HepG2 (cell line): Measurements from ENCODE around the gene PIANP. TPM values are rescaled to one million over a fixed set of nuclear protein-coding genes. Genes with fewer than 3 reads are reported as not detected.
A peak's percentile ranks its signal among the peaks of the same experiment; 100 is the strongest.

ENCODE experiments used
- ATAC-seq: fragments of 200-7000 bp; cut with Tn5 transposase; 3 replicates; pipeline ENCODE4 v1.9.1; 2020; ENCODE audit warnings: mild to moderate bottlenecking, moderate library complexity
- BruUV-seq: library from RNA; stranded (reverse); fragments of 400-500 nt; replicated peaks from 2 replicates; lab custom pipeline; 2021; lab: Mats Ljungman, UMichigan
- CTCF ChIA-PET: fragments of 300-600 bp; formaldehyde crosslinking; extraction: SDS; loops from one replicate; lab custom pipeline; 2021; ENCODE audit warnings: low total read pairs, inconsistent platforms, low intra/inter-chr PET ratio; lab: Yijun Ruan, JAX
- POLR2A ChIA-PET: fragments of 350-600 bp; sonication (Branson Sonifier 250); formaldehyde crosslinking; loops from one replicate; lab custom pipeline; 2020; ENCODE audit warnings: antibody characterized with exemption, inconsistent platforms; lab: Yijun Ruan, JAX
- DNase-seq: peaks from one replicate; pipeline ENCODE4 v3.0.0-alpha.2; 2015; ENCODE audit warnings: low spot score
- FAIRE-seq: peaks from 3 replicates; lab custom pipeline; 2011; peaks lifted over from hg19 to GRCh38; lab: Jason Lieb, UNC
- H2AFZ ChIP-seq: one replicate; pipeline ENCODE4 v1.6.1; 2011; ENCODE audit warnings: low read length, inconsistent platforms
- H3K27ac ChIP-seq: fragments of 300-600 bp; 3 replicates; pipeline ENCODE4 v1.8.0; 2011; ENCODE audit warnings: mixed run types, mild to moderate bottlenecking, mixed read lengths, low read length, inconsistent platforms; ENCODE audit not compliant: insufficient read depth; ENCODE audit errors: extremely low read length
- H3K27me3 ChIP-seq, 2 experiments: fragments of 200-600 bp in 1 of 2; 2 replicates in 1 of 2; 3 replicates in 1 of 2; pipeline versions ENCODE4 v1.6.0 to v1.8.0; 2011; ENCODE audit warnings: low read length in 2 of 2, mild to moderate bottlenecking in 2 of 2, moderate library complexity in 2 of 2, inconsistent platforms in 1 of 2; ENCODE audit not compliant: insufficient read depth in 2 of 2, control insufficient read depth in 1 of 2
- H3K36me3 ChIP-seq, 2 experiments: fragments of 200-600 bp in 1 of 2; replicated peaks in 1 of 2; 2 replicates in 1 of 2; 3 replicates in 1 of 2; pipeline versions ENCODE4 v1.5.1 to v1.8.0; 2011; ENCODE audit warnings: low read length in 2 of 2, inconsistent platforms in 1 of 2; ENCODE audit not compliant: insufficient read depth in 2 of 2, control insufficient read depth in 1 of 2
- H3K4me1 ChIP-seq: 2 replicates; pipeline ENCODE4 v1.5.1; 2012; ENCODE audit warnings: low read length, inconsistent platforms; ENCODE audit not compliant: insufficient read depth
- H3K4me2 ChIP-seq: 2 replicates; pipeline ENCODE4 v1.6.0; 2011; ENCODE audit warnings: low read depth, low read length, inconsistent platforms
- H3K4me3 ChIP-seq, 3 experiments: fragments of 200-600 bp in 1 of 3; sonication (generic), shearing (Covaris generic) in 1 of 3; replicated peaks in 1 of 3; 2 replicates each; pipeline ENCODE4 v1.5.1; 2011 to 2016; ENCODE audit warnings: low read length in 3 of 3, inconsistent platforms in 2 of 3, low read depth in 2 of 3, mild to moderate bottlenecking in 2 of 3, control low read depth in 1 of 3, mixed read lengths in 1 of 3; ENCODE audit not compliant: insufficient read depth in 1 of 3
- H3K79me2 ChIP-seq: one replicate; pipeline ENCODE4 v1.6.1; 2011; ENCODE audit warnings: low read length, inconsistent platforms; ENCODE audit not compliant: insufficient read depth
- H3K9ac ChIP-seq: 2 replicates; pipeline ENCODE4 v1.6.0; 2011; ENCODE audit warnings: mild to moderate bottlenecking, low read depth, low read length, inconsistent platforms; ENCODE audit not compliant: insufficient read depth
- H3K9me3 ChIP-seq: 2 replicates; pipeline ENCODE4 v1.5.1; 2012; ENCODE audit warnings: mild to moderate bottlenecking, low read length
- H4K20me1 ChIP-seq: 2 replicates; pipeline ENCODE4 v1.6.0; 2011; ENCODE audit warnings: inconsistent platforms, mild to moderate bottlenecking, low read length, moderate library complexity; ENCODE audit not compliant: insufficient read depth
- BHLHE40 ChIP-seq: IDR thresholded peaks from 2 replicates; pipeline ENCODE4 v1.6.1; 2011; ENCODE audit warnings: low read length, improper control_type of control experiment
- ELF3 ChIP-seq: IDR thresholded peaks from 2 replicates; pipeline ENCODE4 v1.6.1; 2016; ENCODE audit warnings: missing genetic modification reagents, missing compliant biosample characterization
- GTF2F1 ChIP-seq: fragments of 150-350 bp; IDR thresholded peaks from 2 replicates; pipeline ENCODE4 v1.6.1; 2014; ENCODE audit warnings: low read length
- KAT7 ChIP-seq: IDR thresholded peaks from 2 replicates; pipeline ENCODE4 v1.6.1; 2018; ENCODE audit warnings: borderline replicate concordance, missing compliant biosample characterization
- NCOR1 ChIP-seq: fragments of 200-600 bp; sonication (generic); IDR thresholded peaks from 2 replicates; pipeline ENCODE4 v1.7.0; 2017; ENCODE audit warnings: antibody characterized with exemption, low read length, borderline replicate concordance
- NPAS2 ChIP-seq: sonication (generic); formaldehyde crosslinking; IDR thresholded peaks from 2 replicates; pipeline ENCODE4 v1.8.0; 2022; ENCODE audit warnings: mild to moderate bottlenecking, missing genetic modification reagents, borderline replicate concordance
- PCBP2 ChIP-seq: fragments of 200-400 bp; formaldehyde crosslinking; optimal IDR thresholded peaks from 2 replicates; pipeline ENCODE3; 2018; ENCODE audit warnings: low read length, low read depth; ENCODE audit not compliant: poor library complexity, severe bottlenecking
- RBFOX2 ChIP-seq: fragments of 200-400 bp; formaldehyde crosslinking; IDR thresholded peaks from 2 replicates; pipeline ENCODE4 v1.6.1; 2017; ENCODE audit warnings: low read depth, mild to moderate bottlenecking, low read length
- TRIM24 ChIP-seq: sonication (generic); formaldehyde crosslinking; IDR thresholded peaks from 2 replicates; pipeline ENCODE4 v1.8.0; 2022; ENCODE audit warnings: mild to moderate bottlenecking, missing genetic modification reagents
- ZBTB20 ChIP-seq: sonication (generic); formaldehyde crosslinking; IDR thresholded peaks from 2 replicates; pipeline ENCODE4 v1.8.1; 2023; ENCODE audit warnings: missing genetic modification reagents, low read depth, mild to moderate bottlenecking, borderline replicate concordance
- ZNF143 ChIP-seq: sonication (generic); formaldehyde crosslinking; IDR thresholded peaks from 2 replicates; pipeline ENCODE4 v1.4.0; 2020; ENCODE audit warnings: missing genetic modification reagents
- ZNF160 ChIP-seq: sonication (generic); formaldehyde crosslinking; IDR thresholded peaks from 2 replicates; pipeline ENCODE4 v1.8.0; 2022; ENCODE audit warnings: mild to moderate bottlenecking, inconsistent platforms, missing genetic modification reagents
- ZNF225 ChIP-seq: sonication (generic); formaldehyde crosslinking; IDR thresholded peaks from 2 replicates; pipeline ENCODE4 v1.4.0; 2020; ENCODE audit warnings: mild to moderate bottlenecking, missing genetic modification reagents
- ZNF546 ChIP-seq: sonication (generic); formaldehyde crosslinking; conservative IDR thresholded peaks from 2 replicates; pipeline ENCODE4 v1.8.1; 2023; ENCODE audit warnings: mild to moderate bottlenecking, missing genetic modification reagents
- ZSCAN30 ChIP-seq: sonication (generic); formaldehyde crosslinking; IDR thresholded peaks from 2 replicates; pipeline ENCODE4 v1.5.0; 2020; ENCODE audit warnings: mild to moderate bottlenecking, missing genetic modification reagents
- WGBS: methylation state at CpG from one replicate; pipeline ENCODE4 v1.1.6; 2017; ENCODE audit warnings: low lambda C conversion rate; 5-methylcytosine and 5-hydroxymethylcytosine counted together
- in situ Hi-C: cut with HindIII; loops from 2 replicates; pipeline ENCODE4 v1.10.0; 2017; ENCODE audit warnings: low pct_unique_long_range_greater_than_20kb; ENCODE audit not compliant: extremely low pct_ligation_motif_present
- intact Hi-C: fragments of 100-400 bp; cut with micrococcal nuclease; formaldehyde crosslinking; loops from one replicate; pipeline ENCODE4 v1.10.0; 2022; ENCODE audit not compliant: unreplicated experiment
- polyA plus RNA-seq, 8 experiments: library from polyadenylated mRNA; depleted of rRNA in 3 of 8; stranded (reverse) in 7 of 8; unstranded in 1 of 8; fragments of >200 nt; fragmentation: Illumina TruSeq in 4 of 8; extraction: Trizol in 4 of 8; gene quantifications; 2 replicates each; pipeline versions ENCODE4 v1.2.1 to v1.2.3, GENCODE V29; 2011 to 2016; ENCODE audit warnings: low read depth in 4 of 8, missing spikeins in 1 of 8, mixed read lengths in 1 of 8; ENCODE audit not compliant: insufficient read depth in 1 of 8
- total RNA-seq, 5 experiments: library from RNA; depleted of rRNA; stranded (reverse); fragments of >200 nt; fragmentation: Illumina TruSeq; extraction: Trizol; gene quantifications; 2 replicates each; pipeline ENCODE4 v1.2.3, GENCODE V29; 2016; ENCODE audit warnings: low read depth in 1 of 5
- TF ChIP-seq, protein P1 (sequence below): sonication (generic); formaldehyde crosslinking; IDR thresholded peaks from 2 replicates; pipeline ENCODE4 v1.9.0; 2022; ENCODE audit warnings: missing genetic modification reagents, mild to moderate bottlenecking, borderline replicate concordance

Gene PIANP
- total and polyA plus RNA-seq, 2 of the 13 experiments (the other 11 are each of a cell fraction or from before 2014, with no cell fraction given) = not detected

DNA sequence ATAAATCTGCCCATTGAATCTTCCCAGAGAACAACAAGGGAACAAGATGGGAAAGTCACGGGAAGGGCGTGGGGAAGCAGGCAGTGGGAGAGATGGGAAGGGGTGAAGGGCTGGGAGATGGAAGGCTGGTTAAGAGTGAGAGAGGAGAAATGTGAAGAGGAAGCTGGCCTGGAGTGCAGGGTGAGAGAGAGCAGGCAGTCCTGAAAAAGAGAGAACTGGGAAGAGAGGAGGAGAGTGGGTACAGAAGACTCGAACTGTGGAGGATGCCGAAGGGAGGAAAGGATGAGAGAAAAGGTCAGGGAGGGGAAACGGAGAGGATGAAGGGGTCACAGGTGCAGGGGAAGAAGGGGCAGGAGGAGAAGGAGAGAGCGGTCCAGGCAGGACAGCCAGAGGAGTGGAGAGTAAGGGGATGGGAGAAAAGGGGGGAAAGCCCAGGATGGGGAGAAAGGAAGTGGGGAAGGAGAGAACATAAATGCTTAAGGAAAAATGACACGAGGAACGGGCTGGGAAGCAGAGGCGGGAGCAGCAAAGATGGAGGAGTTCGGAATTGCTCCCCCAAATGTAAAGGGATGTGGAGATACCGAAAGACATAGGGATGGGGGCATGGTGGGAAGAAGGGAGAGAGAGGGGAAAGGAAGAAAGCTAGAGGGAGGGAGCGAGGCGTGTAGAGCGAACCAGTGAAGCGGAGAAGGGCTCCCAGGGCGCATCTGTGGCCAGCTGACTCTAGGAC lies 1.2 kb downstream of the PIANP start:
- FAIRE-seq (no peak), ATAC-seq (no peak), DNase-seq (no peak)
- Histone ChIP-seq H3K79me2 (no peaks in the 10 kb centered on the region), H3K9me3 (no peaks in the 10 kb centered on the region), H3K36me3 (no peaks in the 10 kb centered on the region), H3K27ac (no peak overlapping the region), H3K4me2 (peak overlapping the region; percentile 69; the same call in 1 of the 2 replicates), H2AFZ (no peak overlapping the region), H3K27me3 (peaks cover 9 to 65% of the 10 kb centered on the region in 2 experiments), H3K4me1 (peaks cover 28% of the 10 kb centered on the region), H4K20me1 (no peaks in the 10 kb centered on the region), H3K4me3 (peak overlapping the region in 1 of 3 experiments; percentile 74; a peak in 1 of 6 replicates), H3K9ac (no peak overlapping the region)
- no peak for TF ChIP-seq NCOR1
- TF ChIP-seq ZSCAN30 (CRISPR knock-in tag) = no peak
- TF ChIP-seq GTF2F1 = no peak
- no peak for TF ChIP-seq KAT7 (CRISPR knock-in tag)
- TF ChIP-seq PCBP2 = peak; percentile 24
- intact Hi-C loops (loop anchor here (2.0 to 5.0 kb wide), 2 partner anchors 83 to 147 kb away; no protein-coding TSS in a partner anchor), in situ Hi-C loops (loop anchor here (5.0 kb wide), 2 partner anchors 37 to 82 kb away; partner anchors contain the start of gene ING4)
- CTCF ChIA-PET = interaction anchor here (1.3 to 1.5 kb wide), 2 partner anchors 32 to 82 kb away, joined by 3 to 7 read pairs; no protein-coding TSS in a partner anchor
- no TSS peak for BruUV-seq
- 33% methylated on average over 16 of the region's 16 CpGs for WGBS
- POLR2A ChIA-PET = interaction anchor here (1.4 to 1.9 kb wide), 2 partner anchors 10 to 24 kb away, joined by 6 to 9 read pairs; partner anchors contain the start of genes COPS7A and ZNF384

DNA sequence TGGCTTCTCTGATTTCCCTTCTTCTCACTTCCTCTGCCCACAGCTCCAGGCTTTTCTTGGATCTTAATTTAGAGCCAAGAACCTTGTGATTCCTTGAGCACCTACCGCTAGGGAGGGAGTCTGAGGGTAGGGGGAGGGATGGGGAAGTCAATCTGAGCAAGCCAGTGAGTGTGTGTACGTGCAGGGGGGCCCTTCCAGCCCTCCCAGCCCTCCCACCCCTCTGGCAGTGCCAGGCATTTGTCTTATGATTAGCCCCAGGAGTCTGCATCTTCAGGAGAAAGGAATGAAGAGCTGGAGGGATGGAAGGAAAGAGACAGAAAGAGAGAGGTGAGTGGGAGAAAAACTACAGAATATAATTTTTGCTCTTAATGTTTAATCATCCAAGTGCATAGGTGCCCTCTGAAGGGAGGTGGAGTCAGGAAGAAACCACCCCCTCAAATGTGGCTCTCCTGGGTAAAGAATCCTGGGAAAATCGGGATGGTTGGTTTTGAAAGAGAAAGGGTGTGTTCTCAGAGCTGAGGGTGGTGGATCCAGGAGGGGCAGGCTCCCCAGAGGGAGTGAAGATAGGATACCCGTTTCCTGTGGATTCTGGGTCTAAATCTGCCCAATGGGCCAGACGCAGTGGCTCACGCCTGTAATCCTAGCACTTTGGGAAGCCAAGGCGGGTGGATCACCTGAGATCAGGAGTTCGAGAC lies 2.1 kb downstream of the PIANP start:
- no peaks in the 10 kb centered on the region for H3K79me2 ChIP-seq
- CTCF ChIA-PET = interaction anchor here (0.8 to 2.2 kb wide), 5 partner anchors 31 to 135 kb away, joined by 3 to 33 read pairs (median 5); no protein-coding TSS in a partner anchor
- 22% methylated on average over 8 of the region's 8 CpGs for WGBS
- H3K9me3 ChIP-seq = no peaks in the 10 kb centered on the region
- FAIRE-seq (no peak), DNase-seq (no peak), ATAC-seq (no peak)
- no peak overlapping the region for H2AFZ ChIP-seq
- no TSS peak for BruUV-seq
- no peak overlapping the region for H3K27ac ChIP-seq
- no peak overlapping the region for H3K4me2 ChIP-seq
- TF ChIP-seq BHLHE40 (no peak), ZNF546 (CRISPR knock-in tag) (no peak), ZNF225 (CRISPR knock-in tag) (no peak), ZBTB20 (CRISPR knock-in tag) (no peak), NPAS2 (CRISPR knock-in tag) (no peak), ELF3 (CRISPR knock-in tag) (no peak), TRIM24 (no peak), RBFOX2 (no peak), ZNF143 (CRISPR knock-in tag) (no peak), ZNF160 (CRISPR knock-in tag) (no peak)
- TF ChIP-seq, protein P1, sequence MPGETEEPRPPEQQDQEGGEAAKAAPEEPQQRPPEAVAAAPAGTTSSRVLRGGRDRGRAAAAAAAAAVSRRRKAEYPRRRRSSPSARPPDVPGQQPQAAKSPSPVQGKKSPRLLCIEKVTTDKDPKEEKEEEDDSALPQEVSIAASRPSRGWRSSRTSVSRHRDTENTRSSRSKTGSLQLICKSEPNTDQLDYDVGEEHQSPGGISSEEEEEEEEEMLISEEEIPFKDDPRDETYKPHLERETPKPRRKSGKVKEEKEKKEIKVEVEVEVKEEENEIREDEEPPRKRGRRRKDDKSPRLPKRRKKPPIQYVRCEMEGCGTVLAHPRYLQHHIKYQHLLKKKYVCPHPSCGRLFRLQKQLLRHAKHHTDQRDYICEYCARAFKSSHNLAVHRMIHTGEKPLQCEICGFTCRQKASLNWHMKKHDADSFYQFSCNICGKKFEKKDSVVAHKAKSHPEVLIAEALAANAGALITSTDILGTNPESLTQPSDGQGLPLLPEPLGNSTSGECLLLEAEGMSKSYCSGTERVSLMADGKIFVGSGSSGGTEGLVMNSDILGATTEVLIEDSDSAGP (CRISPR knock-in tag) = no peak
- H3K36me3 ChIP-seq = no peaks in the 10 kb centered on the region
- POLR2A ChIA-PET = interaction anchor here (1.6 to 1.9 kb wide), 2 partner anchors 9 to 24 kb away, joined by 7 to 9 read pairs; partner anchors contain the start of genes COPS7A and ZNF384
- intact Hi-C loops = loop anchor here (2.0 to 5.0 kb wide), 2 partner anchors 82 to 146 kb away; no protein-coding TSS in a partner anchor
- no peak overlapping the region for H3K9ac ChIP-seq
- peaks cover 30% of the 10 kb centered on the region for H3K4me1 ChIP-seq
- in situ Hi-C loops = loop anchor here (5.0 kb wide), 2 partner anchors 36 to 81 kb away; partner anchors contain the start of gene ING4
- H4K20me1 ChIP-seq = no peaks in the 10 kb centered on the region
- H3K4me3 ChIP-seq = no peak overlapping the region
- peaks cover 9 to 68% of the 10 kb centered on the region in 2 experiments for H3K27me3 ChIP-seq
